Fibroblast of skin of left quadriceps (primary cell): Measurements from ENCODE around the gene CCDC28A.

ENCODE experiments used
- DNase-seq, 2 experiments: peaks; one replicate each; pipeline ENCODE4 v3.0.0-alpha.2; 2013; ENCODE audit warnings: low read depth in 2 of 2

Gene CCDC28A

GRCh38 chr6:138795809-138796603 lies 22.4 kb downstream of the CCDC28A start, which contains the start of gene ECT2L:
TSS of gene ECT2L (plus strand) at chr6:138796087. CDS start at chr6:138813275, 17,188 bp downstream.
- no peak for DNase-seq

- no peak for DNase-seq
Observed at GRCh38 chr6:138796771-138797170, 23.2 kb downstream of the CCDC28A start.

GRCh38 chr6:138797806-138798446 lies 24.4 kb downstream of the CCDC28A start:
- no peak for DNase-seq

- no peak for DNase-seq
Observed at GRCh38 chr6:138800377-138801150, 27.0 kb downstream of the CCDC28A start.

GRCh38 chr6:138803331-138803730 lies 29.8 kb downstream of the CCDC28A start:
- no peak for DNase-seq

GRCh38 chr6:138803861-138804260 lies 30.3 kb downstream of the CCDC28A start:
- DNase-seq, result no peak

GRCh38 chr6:138805016-138805765 lies 31.6 kb downstream of the CCDC28A start:
- peak; percentile 65 to 66 for DNase-seq

- no peak for DNase-seq
Observed at GRCh38 chr6:138806889-138807288, 33.3 kb downstream of the CCDC28A start.

GRCh38 chr6:138809677-138810076 lies 36.1 kb downstream of the CCDC28A start:
- DNase-seq, result no peak

GRCh38 chr6:138811866-138812265 lies 38.3 kb downstream of the CCDC28A start:
- no peak for DNase-seq

- DNase-seq, result no peak
Observed at GRCh38 chr6:138814179-138814834, 40.7 kb downstream of the CCDC28A start.

GRCh38 chr6:138815221-138815620 lies 41.7 kb downstream of the CCDC28A start:
- DNase-seq, result no peak

- peak; percentile 39 to 49 for DNase-seq
Observed at GRCh38 chr6:138815797-138816528, 42.4 kb downstream of the CCDC28A start.

- DNase-seq, result no peak
Observed at GRCh38 chr6:138817799-138818198, 44.2 kb downstream of the CCDC28A start.

- DNase-seq, result no peak
Observed at GRCh38 chr6:138818496-138819194, 45.1 kb downstream of the CCDC28A start.

GRCh38 chr6:138821519-138821918 lies 48.0 kb downstream of the CCDC28A start:
- DNase-seq, result no peak

- no peak for DNase-seq
Observed at GRCh38 chr6:138824482-138825144, 51.0 kb downstream of the CCDC28A start.

- DNase-seq, result no peak
Observed at GRCh38 chr6:138830248-138830647, 56.7 kb downstream of the CCDC28A start.

- DNase-seq, result no peak
Observed at GRCh38 chr6:138832182-138832581, 58.6 kb downstream of the CCDC28A start.
